Gastroesophageal sphincter (tissue), 3 donors: ENCODE results near the gene SMIM38.

Source experiments
- CTCF ChIP-seq, 4 experiments: fragments of 200-600 bp in 2 of 4; fragments of 450-650 bp in 2 of 4; sonication (generic) in 1 of 4; IDR thresholded peaks; one replicate each; pipeline ENCODE4 v1.5.1; 2017 to 2019; ENCODE audit warnings: antibody characterized with exemption in 4 of 4, mild to moderate bottlenecking in 2 of 4, moderate library complexity in 2 of 4
- EP300 ChIP-seq: sonication (generic); formaldehyde crosslinking; IDR thresholded peaks from one replicate; pipeline ENCODE4 v1.6.1; 2017; ENCODE audit warnings: antibody characterized with exemption, mild to moderate bottlenecking
- POLR2A ChIP-seq, 2 donors: fragments of 450-650 bp; IDR thresholded peaks; one replicate each; pipeline ENCODE4 v1.6.1; 2017; ENCODE audit warnings: antibody characterized with exemption in 2 of 2, mild to moderate bottlenecking in 2 of 2, moderate library complexity in 1 of 2
- POLR2AphosphoS5 ChIP-seq: sonication (generic); formaldehyde crosslinking; IDR thresholded peaks from one replicate; pipeline ENCODE4 v1.6.1; 2017; ENCODE audit warnings: antibody characterized with exemption

GRCh38 chr11:69171476-69172240 lies 15.9 kb downstream of the SMIM38 start:
- no peak for TF ChIP-seq CTCF (IDR thresholded peaks at IDR 0.05)
- TF ChIP-seq POLR2AphosphoS5, result no peak
- TF ChIP-seq POLR2A (IDR thresholded peaks at IDR 0.05), result no peak
- TF ChIP-seq EP300, result no peak
